GM21825 (cell line): Measurements from ENCODE around the gene PCSK4.
"Not testable (repeated sequence)": the region's sequence is repeated elsewhere in the genome, so short reads cannot be mapped to it uniquely, and the experiment has no call there.

Experiments used
- ATAC-seq: cut with Tn5 transposase; IDR thresholded peaks from one replicate; pipeline ENCODE4 v1.9.1; 2021; ENCODE audit warnings: mild to moderate bottlenecking, moderate library complexity; ENCODE audit not compliant: unreplicated experiment

PCSK4 gene

DNA sequence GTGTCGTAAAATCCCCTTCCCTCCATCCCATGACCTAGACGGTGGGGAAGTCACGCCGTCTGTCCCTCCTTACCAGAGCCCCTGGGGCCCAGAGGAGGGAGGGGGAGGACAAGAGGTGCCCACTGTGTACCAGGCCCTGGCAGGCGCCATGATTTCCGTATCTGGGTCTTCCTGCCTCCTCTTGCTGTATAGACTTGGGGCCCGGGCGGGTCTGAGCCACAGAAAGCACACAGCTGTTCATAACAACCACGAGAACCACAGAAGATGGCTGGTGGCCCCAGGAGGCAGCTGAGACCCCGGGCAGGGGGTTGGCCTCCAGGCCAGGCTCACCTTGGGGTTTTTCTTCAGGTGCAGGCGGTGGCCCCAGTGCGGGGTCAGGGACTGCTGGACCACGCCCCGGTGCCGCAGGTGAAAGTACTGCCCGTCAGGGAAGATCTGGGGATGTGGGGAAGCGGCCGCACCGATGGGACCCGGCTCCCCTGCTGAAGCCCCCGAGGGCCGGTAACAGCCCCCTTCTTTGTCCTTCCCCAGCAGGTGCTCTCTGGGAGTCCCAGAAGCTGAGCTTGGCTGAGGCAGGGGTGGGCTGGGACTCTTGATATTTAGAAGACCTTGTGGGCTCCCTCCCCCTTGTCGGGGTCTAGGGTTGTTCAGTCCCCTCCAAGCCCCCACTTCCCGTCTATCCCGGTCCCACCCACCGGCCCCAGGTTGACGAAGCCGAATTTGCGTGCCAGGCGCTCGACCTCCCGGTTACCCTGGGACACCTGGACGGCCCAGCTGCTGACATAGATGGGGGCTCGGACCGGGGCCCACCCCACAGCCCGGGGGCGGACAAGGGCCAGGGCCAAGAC is 463 bp downstream of the PCSK4 start:
- ATAC-seq, result no peak

DNA sequence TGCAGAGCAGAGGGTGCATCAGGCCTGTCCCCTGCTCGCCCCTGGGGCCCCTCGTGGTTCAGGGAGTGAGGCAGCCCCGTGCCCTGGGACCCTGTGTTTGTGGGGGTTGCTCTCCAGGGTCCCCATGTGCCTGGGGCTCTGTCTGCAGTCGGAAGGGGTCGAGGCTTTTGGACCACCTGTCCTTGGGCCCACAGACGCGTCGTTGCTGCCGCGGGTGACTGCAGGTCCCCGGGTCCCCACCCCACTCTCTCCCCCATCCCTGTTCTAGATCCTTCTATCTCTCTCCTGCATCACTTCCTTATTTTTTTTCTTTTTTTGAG is 1.9 kb downstream of the PCSK4 start:
- ATAC-seq, result no peak

DNA sequence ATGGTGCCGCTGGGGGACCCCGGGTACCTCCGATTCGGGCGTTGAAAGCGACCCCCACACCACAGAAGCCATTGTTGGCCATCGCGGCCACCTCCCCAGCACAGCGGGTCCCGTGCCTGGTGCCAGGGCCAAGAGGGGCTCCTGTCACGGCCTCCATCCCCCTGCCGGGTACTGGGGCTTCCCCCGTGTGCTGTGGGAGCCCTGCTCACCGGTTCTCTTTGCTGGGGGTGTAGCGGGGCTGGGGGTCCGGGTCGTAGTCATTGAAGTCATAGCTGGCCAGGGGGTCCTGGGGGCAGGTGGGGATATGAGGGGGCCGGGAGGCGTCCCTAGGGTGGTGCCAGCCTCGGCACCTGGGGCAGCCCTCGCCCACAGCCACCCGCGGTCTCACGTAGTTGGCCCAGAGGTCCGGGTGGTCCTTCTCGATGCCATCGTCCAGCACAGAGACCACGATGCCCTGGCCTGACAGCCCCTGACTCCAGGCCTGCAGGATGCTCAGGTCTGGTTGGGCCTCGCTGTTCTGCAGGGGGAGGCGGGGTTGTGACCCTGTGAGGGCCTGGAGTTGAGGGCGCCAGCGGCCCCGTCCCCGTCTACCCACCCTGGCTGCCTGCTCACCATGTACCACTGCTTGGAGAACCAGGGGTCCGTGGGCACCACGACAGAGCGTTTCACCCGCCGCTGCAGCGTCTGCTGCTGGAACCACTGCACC is 2.4 kb downstream of the PCSK4 start:
- ATAC-seq, result no peak

DNA sequence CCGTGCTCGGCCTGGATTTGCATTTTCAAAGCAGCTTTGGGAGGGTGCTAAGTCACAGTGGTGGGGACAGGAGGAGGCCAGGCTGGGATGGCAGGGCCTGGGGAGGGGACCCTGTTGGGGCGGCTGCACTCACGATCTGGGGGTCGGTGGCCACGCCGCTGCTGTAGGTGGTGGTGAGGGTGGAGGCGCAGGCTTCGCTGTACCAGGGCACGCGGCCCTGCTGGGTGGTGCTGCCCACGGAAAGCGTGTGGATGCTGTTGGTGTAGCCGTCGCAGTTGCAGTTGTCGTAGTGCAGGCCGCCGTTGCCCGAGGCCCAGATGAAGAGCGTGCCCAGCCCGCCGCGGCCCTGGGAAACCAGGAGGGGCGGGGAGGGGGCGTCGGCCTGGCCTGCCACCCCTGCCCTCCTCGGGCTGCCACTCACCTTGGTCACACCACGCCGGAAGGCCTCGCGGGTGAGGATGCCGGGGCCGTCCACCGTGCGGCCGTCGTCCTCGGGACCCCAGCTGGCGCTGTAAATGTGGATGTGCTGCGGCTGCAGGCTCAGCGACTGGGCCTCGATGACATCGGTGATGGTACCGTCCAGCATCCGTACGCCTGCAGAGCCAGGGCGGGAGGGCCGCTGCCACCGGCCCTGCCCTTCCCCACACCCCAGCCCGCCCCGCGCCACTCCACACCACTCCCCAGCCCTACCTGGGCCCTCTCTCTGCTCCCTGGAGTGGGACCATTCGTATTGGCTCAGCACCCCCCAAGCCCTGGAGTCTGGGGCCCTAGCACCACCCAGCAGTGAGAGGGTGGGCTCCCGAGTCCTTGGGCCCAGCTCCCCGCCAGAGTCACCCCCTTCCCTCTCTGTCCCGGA is 3.2 kb downstream of the PCSK4 start:
- ATAC-seq, result no peak

DNA sequence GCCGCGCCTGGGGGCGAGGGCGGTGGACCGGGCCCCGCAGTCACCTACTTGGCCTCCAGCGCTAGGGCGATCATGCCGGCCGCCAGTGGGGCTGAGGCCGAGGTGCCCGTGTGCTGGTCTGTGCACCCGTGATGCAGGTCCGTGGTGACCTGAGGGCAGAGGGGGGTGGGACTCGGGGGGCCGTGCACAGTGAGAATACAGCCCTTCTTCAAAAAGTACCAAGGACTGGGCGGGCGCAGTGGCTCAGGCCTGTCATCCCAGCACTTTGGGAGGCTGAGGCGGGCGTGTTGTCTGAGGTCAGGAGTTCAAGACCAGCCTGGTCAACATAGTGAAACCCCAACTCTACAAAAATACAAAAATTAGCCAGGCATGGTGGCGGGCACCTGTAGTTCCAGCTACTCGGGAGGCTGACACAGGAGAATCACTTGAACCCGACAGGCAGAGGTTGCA is 6.1 kb downstream of the PCSK4 start:
- no peak for ATAC-seq

DNA sequence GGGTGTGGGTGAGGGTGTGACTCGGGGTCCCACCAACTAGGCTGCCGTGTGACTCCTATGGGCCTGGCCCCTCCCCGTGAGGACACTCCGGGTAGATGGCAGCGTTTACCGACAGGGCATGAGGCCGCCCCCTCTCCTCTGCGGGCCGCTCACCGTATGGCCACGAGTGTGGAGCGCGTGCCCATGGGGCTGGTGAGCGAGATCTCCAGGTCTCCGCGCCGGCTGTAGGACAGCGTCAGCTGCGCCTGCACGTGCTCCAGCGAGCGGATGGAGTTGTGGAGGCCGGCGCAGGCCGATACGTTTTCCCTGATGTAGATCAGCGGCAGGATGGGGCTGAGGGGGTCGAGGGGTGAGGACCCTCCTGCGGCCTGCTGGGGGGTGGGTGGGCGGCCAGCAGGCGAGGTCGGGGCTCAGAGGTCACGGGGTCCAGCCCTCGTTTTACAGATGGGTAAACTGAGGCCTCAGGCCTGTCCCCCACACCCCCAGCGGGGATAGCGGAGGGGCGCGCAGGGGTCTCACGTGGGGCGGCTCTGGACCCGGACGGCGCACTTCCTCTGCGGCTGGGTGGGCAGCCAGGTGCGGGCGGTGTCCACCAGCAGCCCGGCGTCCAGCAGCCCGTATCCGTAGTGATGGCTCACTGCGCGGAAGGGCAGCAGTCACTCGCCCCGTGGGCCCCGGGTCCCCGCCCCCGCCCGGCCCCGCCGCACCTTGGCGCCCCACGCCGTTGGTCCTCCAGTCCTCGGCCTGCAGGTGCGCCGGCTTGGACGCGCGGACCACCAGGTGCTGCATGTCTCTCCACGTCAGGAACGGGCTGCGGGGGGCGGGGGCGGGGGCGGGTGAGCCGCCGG is 6.8 kb downstream of the PCSK4 start:
- no peak for ATAC-seq

DNA sequence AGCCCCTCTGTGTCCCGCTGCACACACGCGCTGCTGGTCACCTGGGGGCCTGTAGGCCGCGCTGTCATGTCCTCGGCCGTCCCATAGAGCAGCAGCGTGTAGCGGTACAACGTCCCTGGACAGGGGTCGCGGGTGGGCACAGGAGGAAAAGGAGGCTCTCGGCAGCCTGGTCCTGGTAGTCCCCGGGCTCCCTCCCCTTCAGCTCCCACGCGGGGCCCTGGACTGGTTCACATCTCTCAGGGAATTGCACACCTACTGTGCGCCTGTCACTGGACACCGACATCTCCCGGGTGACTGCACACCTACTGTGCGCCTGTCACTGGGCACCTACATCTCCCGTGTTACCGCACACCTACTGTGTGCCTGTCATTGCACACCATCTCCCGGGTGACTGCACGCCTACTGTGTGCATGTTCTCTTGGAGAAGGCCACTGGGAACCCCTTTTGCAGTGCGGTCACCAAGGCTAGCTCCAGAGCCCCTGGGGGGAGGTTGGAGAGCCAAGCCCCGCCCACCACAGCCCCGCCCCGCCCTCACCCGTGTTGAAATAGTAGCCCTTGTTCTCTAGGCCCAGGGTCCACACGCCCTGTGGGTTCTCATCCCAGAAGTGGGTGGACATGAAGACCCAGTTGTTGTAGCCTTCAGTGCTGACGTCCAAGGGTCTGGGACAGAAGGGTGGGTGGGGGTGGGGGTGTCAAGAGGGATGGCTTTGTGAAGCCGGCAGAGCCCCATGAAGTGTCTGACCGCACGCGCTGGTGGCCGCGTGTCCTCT is 7.6 kb downstream of the PCSK4 start:
- no peak for ATAC-seq

DNA sequence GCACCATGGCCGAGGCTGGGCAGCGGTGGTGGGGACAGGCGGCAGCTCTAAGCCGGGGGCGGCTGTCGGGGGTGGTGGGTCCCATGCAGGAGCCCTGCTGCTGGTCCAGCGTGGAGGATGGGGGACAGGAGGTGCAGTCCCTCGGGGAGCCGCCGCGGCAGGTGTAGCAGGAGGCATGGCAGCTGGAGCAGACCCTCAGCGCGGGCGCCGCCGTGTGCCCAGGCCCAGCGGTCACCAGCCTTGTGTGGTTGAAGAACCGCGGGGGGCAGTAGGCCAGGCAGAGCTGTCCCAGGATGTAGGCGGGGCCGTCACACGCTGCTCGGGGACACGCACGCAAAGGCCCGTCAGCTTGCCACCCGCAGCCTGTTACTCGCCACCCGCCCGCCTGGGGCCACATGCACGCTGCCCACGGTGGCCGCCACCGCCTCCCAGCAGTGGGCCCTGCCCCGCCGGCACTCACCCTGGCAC is 8.2 kb downstream of the PCSK4 start:
- no peak for ATAC-seq

DNA sequence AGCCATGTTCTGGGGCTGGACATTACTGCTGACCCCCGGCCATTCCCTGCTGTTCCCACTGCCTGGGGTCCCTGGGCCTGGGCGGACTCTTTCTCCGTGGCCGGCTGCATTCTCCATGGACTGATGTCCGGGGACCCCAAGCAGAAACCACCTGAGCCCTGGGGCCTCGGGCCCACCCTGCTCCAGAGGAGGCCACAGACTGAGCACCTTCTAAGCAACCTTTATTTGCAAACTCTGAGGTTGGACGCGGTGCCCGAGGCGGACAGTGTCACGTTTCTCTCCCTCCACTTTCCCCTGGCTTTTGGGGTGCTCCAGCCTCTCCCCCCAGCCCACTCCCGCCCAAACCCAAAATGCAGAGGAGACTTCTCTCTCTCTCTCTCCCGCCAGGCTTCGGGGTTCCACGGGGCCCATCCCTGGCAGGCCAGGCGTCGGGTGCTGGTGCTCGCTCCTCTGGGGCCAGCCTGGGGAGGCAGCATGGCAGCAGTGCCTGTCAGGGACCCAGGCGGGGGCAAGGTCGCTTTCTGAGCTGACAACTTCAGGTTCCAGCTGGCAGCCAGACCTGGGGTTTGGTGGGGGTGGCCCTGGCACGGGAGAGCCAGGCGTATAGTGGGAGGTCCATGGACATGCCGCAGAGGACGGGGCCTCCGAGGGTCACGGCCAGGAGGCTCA is 8.8 kb downstream of the PCSK4 start:
- ATAC-seq, result no peak

DNA sequence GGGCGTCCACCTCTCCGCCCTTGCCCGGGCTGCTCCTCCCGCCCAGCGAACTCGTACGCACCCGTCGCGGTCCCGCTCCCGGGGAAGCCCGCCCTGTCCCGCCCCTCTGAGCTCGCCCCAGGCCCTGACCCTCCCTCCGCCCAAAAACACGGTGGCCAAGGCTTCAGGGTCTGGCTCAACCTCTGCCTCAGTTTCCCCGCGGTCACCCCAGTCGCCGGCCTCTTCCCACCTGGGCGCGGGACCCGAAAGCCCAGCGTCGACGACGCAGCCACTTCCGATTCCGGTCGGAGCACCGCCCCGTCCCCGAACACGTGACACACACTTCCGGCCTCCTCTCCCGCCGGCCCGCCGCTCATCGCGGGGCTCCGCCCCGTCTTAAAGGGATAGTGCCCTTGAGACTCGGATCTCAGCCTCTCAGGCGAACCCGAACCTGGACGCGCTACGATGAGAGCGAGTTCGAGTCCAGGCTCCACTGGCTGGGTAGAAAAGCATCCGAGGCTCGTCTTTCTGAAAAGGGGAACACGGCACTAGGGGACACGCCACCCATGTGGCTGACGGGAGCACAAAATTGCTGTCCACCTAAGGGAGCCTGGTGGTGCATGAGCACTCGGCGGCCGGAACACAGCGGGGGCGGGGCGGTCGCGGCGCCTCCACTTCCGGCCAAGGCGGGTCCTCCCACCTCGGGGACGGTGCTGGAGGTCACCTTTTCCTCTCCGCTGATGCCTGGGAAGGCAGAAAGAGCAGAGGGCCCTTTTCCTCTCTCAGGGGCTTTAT is 11.0 kb downstream of the PCSK4 start, which contains the start of gene C19orf25:
Gene C19orf25, minus strand, starts transcription at position 282 of the 774 bp plus-strand sequence. CDS start 312 bp downstream, outside the sequence.
- ATAC-seq, result peak; percentile 60

DNA sequence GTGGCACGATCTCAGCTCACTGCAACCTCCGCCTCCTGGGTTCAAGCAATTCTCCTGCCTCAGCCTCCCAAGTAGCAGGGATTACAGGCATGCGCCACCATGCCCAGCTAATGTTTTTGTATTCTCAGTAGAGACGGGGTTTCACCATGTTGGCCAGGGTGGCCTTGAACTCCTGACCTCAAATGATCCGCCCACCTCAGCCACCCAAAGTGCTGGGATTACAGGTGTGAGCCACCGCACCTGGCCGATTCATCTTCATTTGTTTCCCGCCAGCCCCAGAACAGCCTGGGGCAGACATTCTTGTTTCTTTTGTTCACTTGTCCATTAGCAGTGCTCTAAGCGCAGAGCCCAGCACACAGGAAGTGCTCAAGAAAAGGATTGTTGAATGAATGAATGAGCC is 13.1 kb downstream of the PCSK4 start:
- not testable (repeated sequence) for ATAC-seq

DNA sequence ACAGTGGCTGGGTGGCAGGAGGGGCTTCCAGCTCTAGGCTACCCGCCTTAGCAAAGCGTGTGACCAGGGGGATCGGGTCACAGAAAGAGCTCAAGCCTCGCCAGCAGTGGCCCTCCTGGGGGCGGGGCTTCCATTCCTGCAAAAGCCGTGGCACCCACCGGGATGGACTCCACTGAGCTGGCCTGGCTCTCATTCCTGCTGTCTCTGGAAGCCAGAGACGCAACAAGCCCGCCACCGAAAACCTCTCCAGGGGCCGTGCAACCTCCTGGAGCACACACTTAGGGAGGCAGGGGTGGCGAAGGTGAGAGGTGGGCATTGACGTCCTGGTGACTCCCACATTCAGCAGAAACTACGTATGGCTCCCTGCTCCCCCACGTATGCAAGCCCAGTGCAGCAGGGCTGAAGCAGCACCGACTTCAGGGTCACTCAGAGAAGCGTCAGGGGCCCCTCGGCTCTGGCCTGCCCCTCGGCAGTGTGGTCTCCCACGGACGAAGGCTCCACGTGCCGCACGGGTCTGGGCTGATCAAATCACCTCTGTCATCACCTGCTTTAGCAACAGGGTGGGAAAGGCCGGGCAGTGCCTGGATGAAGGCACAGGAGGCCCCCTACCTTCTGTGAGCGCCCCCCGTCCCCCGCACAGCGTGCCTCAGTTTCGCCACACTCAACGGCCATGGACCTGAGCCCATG is 14.3 kb downstream of the PCSK4 start:
- ATAC-seq, result no peak

DNA sequence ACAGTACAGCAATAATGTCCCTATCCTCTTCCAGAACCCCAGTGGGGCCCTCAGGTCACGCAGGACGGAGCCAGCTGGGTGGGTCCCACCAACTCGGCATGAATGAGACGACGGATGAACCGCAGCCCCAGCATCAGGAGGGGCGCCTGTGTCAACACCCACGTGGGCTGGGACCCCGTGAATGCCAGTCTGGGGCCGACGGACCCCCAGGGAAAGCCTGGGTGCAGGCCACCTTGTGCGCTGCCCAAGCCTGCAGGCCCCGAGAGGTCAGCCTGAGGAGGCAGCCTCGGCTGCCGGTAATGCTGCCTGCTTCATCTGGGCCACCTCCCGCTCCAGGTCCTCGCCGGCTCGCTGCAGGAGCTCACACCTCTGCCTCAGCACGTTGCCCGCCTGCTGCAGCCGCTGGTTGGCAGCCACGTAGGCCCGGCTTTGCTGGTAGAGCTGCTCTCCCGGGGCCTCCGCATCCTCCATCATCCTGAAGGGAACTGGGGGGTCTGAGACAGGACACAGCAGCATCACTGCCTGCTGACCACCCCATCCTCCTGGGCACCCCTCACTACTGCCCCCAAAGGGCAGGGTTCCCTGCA is 15.3 kb downstream of the PCSK4 start:
- ATAC-seq, result no peak

DNA sequence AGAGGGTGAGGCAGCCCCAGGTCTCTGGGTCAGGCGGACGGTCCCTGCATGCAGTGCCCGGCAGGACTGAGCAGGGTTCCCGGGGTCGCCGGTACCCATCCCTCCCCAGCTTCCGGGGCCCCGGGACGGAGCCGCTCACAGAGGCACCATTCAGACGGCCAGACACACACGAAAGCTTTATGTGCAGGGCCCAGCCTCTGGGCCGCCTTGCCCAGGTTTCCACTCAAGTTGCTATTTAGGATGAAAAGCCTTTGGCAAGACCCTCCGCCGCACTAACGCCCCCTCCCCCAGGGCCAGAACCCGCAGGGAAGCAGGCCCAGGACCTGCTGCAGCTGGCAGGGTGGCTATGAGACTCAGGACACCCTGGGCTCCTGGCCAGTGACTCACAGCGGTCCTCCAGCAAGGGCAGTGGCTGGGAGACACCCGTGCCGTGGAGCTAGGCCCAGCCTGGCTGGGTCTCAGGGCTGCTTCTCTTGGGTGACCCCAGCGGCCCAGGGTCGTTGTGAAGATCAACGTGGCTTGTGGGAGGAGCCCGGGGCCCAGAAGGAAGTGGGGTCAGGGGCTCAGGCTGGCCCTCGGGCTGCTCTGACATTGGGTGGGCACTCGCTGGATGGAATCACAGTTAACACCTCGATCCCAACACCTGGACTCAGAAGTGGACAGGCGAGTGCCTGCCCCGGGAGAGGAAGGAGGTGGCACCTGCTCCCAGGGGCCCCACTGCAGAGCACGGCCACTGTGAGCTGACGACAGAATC is 16.0 kb downstream of the PCSK4 start:
- ATAC-seq, result no peak

DNA sequence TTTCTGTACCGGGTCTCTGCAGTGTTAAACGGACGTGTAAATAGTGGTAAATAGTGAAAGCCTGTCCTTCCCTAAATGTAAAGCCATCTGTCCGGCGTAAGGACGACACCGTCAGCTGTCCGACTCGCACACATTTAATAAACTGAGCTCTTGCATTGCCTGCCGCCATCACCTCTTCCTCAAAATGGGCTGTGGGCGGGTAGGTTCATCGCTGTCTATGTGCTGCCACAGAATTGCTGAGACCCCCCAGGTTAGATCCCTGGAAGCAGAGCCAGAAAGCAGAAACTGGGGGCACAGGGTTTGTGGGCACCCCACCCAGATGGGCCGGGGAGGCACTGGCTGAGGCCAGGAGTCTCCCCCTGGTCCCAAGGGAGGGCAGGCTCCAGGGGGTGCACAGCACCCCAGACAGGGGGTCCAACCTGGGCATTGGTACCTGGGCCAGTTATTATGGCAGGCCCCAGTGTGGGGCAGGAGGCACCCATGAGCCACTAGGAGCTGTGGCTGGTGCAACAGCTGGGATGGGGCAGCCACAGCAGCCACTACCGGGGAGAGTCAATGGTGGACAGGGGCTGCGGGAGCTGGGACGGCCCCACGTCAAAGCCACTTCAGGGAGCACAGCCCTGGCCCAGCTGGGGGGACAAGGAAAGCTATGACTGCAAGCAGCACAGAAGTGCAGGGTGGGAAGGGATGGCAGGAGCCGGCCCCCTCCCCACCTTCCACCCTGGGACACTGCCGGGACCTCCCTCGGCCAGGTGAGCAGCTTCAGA is 16.9 kb downstream of the PCSK4 start:
- no peak for ATAC-seq
